Ovary (tissue), 9 donors: Measurements from ENCODE around the gene ABCG1. TPM values are rescaled to one million over a fixed set of nuclear protein-coding genes. Genes with fewer than 3 reads are reported as not detected.

Experiments
- DNase-seq, 5 donors: peaks; one replicate each; pipeline ENCODE4 v3.0.0-alpha.2; 2019 to 2020
- H3K27ac ChIP-seq, 2 donors: fragments of 200-600 bp; one replicate each; pipeline versions ENCODE4 v1.5.1 to v1.8.0; 2019 to 2022
- H3K27me3 ChIP-seq: fragments of 200-600 bp; one replicate; pipeline ENCODE4 v1.8.0; 2022
- H3K36me3 ChIP-seq: fragments of 200-600 bp; sonication (generic); one replicate; pipeline ENCODE4 v1.5.1; 2019
- H3K4me1 ChIP-seq: one replicate; pipeline ENCODE4 v1.8.1; 2013; ENCODE audit warnings: mild to moderate bottlenecking, moderate library complexity; ENCODE audit not compliant: insufficient read depth
- H3K4me3 ChIP-seq: fragments of 200-600 bp; sonication (generic); one replicate; pipeline ENCODE4 v1.5.1; 2017
- H3K9me3 ChIP-seq, 2 donors: fragments of 200-600 bp in 1 of 2; sonication (generic) in 1 of 2; one replicate each; pipeline versions ENCODE4 v1.5.1 to v1.8.1; 2013 to 2019; ENCODE audit warnings: mild to moderate bottlenecking in 1 of 2, moderate library complexity in 1 of 2
- EP300 ChIP-seq: sonication (generic); formaldehyde crosslinking; IDR thresholded peaks from one replicate; pipeline ENCODE4 v1.6.1; 2017; ENCODE audit warnings: antibody characterized with exemption
- POLR2A ChIP-seq: fragments of 450-650 bp; IDR thresholded peaks from one replicate; pipeline ENCODE4 v1.6.1; 2017; ENCODE audit warnings: antibody characterized with exemption, mild to moderate bottlenecking, moderate library complexity
- WGBS, 3 donors: extraction: QIAGEN DNeasy Blood & Tissue Kit in 1 of 3; methylation state at CpG; one replicate each; pipeline versions ENCODE4 v1.1.5 to v1.1.7; 2013 to 2017; 5-methylcytosine and 5-hydroxymethylcytosine counted together
- intact Hi-C, 4 donors: fragments of 100-400 bp; cut with DNase I; formaldehyde crosslinking; loops; one replicate each; pipeline versions ENCODE4 v1.11.0 to v1.15.1; 2022 to 2023
- polyA plus RNA-seq, 2 donors: library from polyadenylated mRNA; stranded (reverse); fragments of 200-250 nt in 1 of 2; fragments of 350-450 nt in 1 of 2; fragmentation: Illumina TruSeq in 1 of 2; extraction: RNeasy Lipid Tissue Mini Kit (QIAGEN cat#74804) in 1 of 2; gene quantifications; one replicate each; pipeline ENCODE4 v1.2.3, GENCODE V29; 2013 to 2014
- total RNA-seq, 7 donors: library from RNA; depleted of rRNA in 2 of 7; stranded (reverse); fragments of >200 nt in 2 of 7; fragmentation: NEBNext Ultra II Directional in 3 of 7; extraction: Animal tissue kit (Norgen Biotek cat#: 25700) in 3 of 7; gene quantifications; one replicate each; pipeline versions ENCODE4 v1.1.0 to v1.2.4, GENCODE V29; 2016 to 2023
- TF ChIP-seq, protein P1 (sequence below), 3 donors: fragments of 450-650 bp in 2 of 3; fragments of 200-600 bp in 1 of 3; IDR thresholded peaks; one replicate each; pipeline versions ENCODE4 v1.5.1 to v1.8.0; 2016 to 2022; ENCODE audit warnings: antibody characterized with exemption in 3 of 3, mild to moderate bottlenecking in 1 of 3
- donor health status: DM: no; HTN: no; CAD: no; lungs with moderate emphysema.
- donor health status: DM: no; HTN: no; CAD: no.
- donor health status: Bipolar disorder and iron deficiency.
- donor health status: DM: yes; HTN: yes; CAD: no.
- donor health status: DM: no; HTN: no; CAD: no.
- donor health status: DM: yes; HTN: yes; CAD: no.

ABCG1 gene
- total and polyA plus RNA-seq, 9 donors: 4.3 to 14.9 (median 5.8) TPM

DNA sequence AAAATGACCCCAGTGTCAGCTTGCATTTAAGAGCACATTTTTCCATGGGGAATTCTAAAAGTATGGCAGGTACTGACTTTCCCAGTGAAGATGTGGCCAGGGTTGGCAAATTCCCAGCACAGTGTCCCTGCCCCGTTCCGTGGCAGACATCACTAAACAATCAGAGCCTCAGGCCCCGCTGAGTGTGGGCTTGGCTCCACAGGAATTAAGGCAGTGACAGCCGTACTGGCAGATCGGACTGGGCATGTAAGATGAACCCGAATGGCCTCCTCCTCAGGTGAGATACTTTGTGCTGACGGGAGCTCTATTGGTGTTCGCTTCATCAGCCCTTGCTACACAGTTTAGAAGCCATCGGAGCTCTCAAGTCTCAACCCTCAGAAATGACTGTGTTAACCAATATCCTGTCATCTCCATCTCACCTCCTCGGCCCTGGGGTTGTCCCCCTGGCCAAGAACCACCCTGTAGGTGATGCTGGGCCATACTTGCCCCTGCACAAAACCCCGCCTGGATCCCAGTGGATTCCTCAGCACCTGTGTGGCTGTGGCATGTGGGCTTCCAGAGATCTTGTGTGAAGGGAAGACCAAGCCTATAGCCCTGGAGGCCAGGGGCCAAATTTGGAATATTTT lies 29.0 kb upstream of the ABCG1 start:
- 83 to 88% (median 87%) methylated on average over 11 of the region's 11 CpGs for whole genome bisulfite sequencing, 3 donors
- Histone ChIP-seq H3K27me3 (no peaks in the 10 kb centered on the region), H3K36me3 (no peaks in the 10 kb centered on the region), H3K9me3 (no peaks in the 10 kb centered on the region), H3K27ac (no peak overlapping the region), H3K4me3 (no peak overlapping the region), H3K4me1 (no peaks in the 10 kb centered on the region)
- no peak for DNase-seq
- intact Hi-C loops: loop anchor here in 1 of 4 donors (10.0 kb wide), 1 partner anchor 55 kb away; no protein-coding TSS in a partner anchor
- no peak for TF ChIP-seq POLR2A
- TF ChIP-seq, protein P1, sequence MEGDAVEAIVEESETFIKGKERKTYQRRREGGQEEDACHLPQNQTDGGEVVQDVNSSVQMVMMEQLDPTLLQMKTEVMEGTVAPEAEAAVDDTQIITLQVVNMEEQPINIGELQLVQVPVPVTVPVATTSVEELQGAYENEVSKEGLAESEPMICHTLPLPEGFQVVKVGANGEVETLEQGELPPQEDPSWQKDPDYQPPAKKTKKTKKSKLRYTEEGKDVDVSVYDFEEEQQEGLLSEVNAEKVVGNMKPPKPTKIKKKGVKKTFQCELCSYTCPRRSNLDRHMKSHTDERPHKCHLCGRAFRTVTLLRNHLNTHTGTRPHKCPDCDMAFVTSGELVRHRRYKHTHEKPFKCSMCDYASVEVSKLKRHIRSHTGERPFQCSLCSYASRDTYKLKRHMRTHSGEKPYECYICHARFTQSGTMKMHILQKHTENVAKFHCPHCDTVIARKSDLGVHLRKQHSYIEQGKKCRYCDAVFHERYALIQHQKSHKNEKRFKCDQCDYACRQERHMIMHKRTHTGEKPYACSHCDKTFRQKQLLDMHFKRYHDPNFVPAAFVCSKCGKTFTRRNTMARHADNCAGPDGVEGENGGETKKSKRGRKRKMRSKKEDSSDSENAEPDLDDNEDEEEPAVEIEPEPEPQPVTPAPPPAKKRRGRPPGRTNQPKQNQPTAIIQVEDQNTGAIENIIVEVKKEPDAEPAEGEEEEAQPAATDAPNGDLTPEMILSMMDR (IDR thresholded peaks at IDR 0.05): no peak

DNA sequence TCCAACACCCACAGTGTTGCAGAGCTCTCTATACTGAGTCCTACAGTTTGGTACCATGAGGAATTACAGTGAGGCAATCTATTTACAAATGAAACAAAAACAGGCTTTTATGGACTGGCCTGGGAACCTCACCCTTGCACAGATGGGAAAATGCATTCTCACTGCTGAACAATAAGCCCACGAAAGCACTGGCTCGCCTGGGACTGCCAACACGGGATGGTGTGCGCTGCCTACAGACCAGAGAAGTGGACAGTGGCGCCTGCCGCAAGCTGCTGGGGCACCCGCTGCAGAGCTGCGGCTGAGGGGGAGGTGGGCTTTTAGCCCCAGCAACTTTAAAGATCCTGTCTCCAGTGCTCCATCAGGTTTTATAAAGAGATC lies 28.5 kb upstream of the ABCG1 start:
- Histone ChIP-seq H3K4me3 (no peak overlapping the region), H3K27me3 (no peaks in the 10 kb centered on the region), H3K36me3 (no peaks in the 10 kb centered on the region), H3K9me3 (no peaks in the 10 kb centered on the region), H3K27ac (no peak overlapping the region), H3K4me1 (no peaks in the 10 kb centered on the region)
- no peak for DNase-seq
- intact Hi-C loops: no loop called here
- TF ChIP-seq EP300 (no peak), POLR2A (no peak)
- TF ChIP-seq, protein P1 (IDR thresholded peaks at IDR 0.05): no peak
- 88 to 92% (median 92%) methylated on average over 8 of the region's 8 CpGs for WGBS, 3 donors

DNA sequence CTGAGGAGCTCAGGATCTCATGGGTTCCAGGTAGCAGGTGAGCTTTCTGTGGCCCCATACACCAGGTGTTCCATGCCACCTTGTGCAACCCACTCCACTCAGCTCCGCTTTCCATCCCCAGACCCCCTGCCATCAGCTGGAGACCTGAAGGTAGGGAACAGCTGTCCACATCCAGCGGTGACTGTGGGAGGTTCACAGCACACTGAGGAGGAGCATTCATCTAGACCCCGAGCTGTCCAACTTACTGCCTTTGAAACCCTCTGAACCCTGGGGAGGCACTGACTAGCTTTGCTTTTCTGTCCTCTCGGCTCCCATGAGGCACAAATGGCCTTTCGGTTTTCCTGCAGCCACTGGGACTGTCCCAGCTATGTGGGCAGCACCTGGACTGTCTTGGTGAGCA lies 27.9 kb upstream of the ABCG1 start:
- no peak overlapping the region for H3K4me3 ChIP-seq
- no peak for DNase-seq
- 84 to 94% (median 91%) methylated on average over 5 of the region's 5 CpGs for WGBS, 3 donors
- no peaks in the 10 kb centered on the region for H3K9me3 ChIP-seq
- TF ChIP-seq POLR2A: no peak
- TF ChIP-seq, protein P1 (IDR thresholded peaks at IDR 0.05): no peak
- TF ChIP-seq EP300: no peak
- intact Hi-C loops: no loop called here
- no peak overlapping the region for H3K27ac ChIP-seq
- H3K27me3 ChIP-seq: no peaks in the 10 kb centered on the region
- H3K4me1 ChIP-seq: no peaks in the 10 kb centered on the region
- no peaks in the 10 kb centered on the region for H3K36me3 ChIP-seq

DNA sequence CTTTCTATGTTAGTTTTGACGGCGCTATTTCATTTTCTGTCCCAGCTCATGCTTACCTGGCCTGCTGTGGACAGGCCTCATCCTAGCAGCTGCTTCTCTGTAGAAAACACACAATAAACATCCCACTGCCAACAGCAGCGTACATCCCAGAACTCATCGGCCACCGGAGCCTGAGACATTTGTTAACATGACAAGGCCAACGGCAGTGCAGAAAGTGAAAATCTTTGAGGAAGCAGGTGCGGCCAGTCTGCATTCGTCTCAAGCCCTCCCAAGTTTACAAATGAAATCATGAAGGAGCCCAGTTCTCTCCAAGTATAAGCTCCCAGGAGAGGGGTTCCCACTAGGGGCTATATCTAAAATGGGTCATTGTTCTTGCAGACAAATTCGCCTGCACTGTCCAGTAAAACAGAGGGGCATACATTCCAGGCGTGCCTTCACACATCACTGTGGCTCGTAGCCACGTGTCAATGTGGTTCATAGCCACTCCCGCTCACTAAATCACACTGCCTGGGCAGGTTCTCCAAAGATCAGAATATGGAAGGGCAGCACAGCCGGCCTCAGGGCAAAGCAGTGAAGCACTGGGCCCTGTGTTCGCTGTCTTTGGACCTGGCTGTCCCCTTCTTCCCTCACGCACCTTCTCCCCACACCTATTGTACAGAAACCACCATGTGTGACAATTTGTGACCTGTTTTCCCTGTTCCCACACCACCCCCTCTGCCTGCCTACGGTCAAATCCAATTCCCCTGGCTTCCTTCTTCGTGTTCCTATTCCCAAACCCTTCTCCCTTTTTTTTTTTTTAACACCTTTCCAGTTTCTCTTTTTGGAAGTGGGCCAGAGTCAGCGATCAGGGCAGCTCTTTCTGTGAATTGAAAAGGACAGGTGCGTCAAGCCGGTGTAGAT lies 27.0 kb upstream of the ABCG1 start:
- H3K9me3 ChIP-seq: no peaks in the 10 kb centered on the region
- H3K27me3 ChIP-seq: no peaks in the 10 kb centered on the region
- H3K4me3 ChIP-seq: no peak overlapping the region
- no peak overlapping the region for H3K27ac ChIP-seq
- TF ChIP-seq EP300 (no peak), POLR2A (no peak)
- TF ChIP-seq, protein P1 (IDR thresholded peaks at IDR 0.05): no peak
- H3K4me1 ChIP-seq: no peaks in the 10 kb centered on the region
- WGBS, 3 donors: 61 to 72% (median 63%) methylated on average over 21 of the region's 21 CpGs
- intact Hi-C loops: no loop called here
- no peak for DNase-seq
- no peaks in the 10 kb centered on the region for H3K36me3 ChIP-seq
